MM.1S (cell line): Measurements from ENCODE around the gene DPP8.

Experiments
- EZH2 ChIP-seq: fragments of 300-600 bp; sonication (generic); optimal IDR thresholded peaks from 2 replicates; pipeline ENCODE3; 2017; ENCODE audit warnings: low read depth, mild to moderate bottlenecking, antibody characterized with exemption, low read length, mixed read lengths
- TF ChIP-seq, protein P1 (sequence below): fragments of 300-600 bp; sonication (generic); IDR thresholded peaks from 2 replicates; pipeline ENCODE4 v1.5.1; 2016; ENCODE audit warnings: antibody characterized with exemption, low read length, mixed read lengths

DNA sequence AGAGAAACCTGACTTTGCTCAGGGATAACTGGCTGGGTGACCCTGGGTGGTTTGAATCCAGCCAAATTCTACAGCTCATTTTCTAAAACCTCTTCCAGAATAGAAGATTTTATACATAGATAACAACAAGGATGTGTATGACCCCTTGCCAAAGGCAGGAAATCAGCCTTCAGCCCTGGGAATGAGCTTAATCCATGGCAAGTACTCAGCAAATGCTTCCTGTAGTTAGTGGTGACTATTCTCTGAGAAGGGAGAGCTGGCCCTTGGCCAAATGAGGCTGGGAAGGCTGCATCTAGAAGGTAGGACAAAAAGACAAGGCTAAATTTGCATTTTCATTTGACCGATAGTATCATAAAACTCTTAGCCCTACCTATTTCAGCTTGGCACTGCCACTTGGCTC lies 8.1 kb upstream of the DPP8 start:
- TF ChIP-seq, protein P1, sequence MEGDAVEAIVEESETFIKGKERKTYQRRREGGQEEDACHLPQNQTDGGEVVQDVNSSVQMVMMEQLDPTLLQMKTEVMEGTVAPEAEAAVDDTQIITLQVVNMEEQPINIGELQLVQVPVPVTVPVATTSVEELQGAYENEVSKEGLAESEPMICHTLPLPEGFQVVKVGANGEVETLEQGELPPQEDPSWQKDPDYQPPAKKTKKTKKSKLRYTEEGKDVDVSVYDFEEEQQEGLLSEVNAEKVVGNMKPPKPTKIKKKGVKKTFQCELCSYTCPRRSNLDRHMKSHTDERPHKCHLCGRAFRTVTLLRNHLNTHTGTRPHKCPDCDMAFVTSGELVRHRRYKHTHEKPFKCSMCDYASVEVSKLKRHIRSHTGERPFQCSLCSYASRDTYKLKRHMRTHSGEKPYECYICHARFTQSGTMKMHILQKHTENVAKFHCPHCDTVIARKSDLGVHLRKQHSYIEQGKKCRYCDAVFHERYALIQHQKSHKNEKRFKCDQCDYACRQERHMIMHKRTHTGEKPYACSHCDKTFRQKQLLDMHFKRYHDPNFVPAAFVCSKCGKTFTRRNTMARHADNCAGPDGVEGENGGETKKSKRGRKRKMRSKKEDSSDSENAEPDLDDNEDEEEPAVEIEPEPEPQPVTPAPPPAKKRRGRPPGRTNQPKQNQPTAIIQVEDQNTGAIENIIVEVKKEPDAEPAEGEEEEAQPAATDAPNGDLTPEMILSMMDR = no peak
- TF ChIP-seq EZH2 = no peak
